HepG2 (cell line): ENCODE data around the gene VAMP2. TPM values are rescaled to one million over a fixed set of nuclear protein-coding genes. Genes with fewer than 3 reads are reported as not detected.

Experiments used
- CERS6 ChIP-seq: sonication (generic); formaldehyde crosslinking; IDR thresholded peaks from 2 replicates; pipeline ENCODE4 v1.5.0; 2020; ENCODE audit warnings: missing genetic modification reagents
- ELF3 ChIP-seq: IDR thresholded peaks from 2 replicates; pipeline ENCODE4 v1.6.1; 2016; ENCODE audit warnings: missing genetic modification reagents, missing compliant biosample characterization
- MAFG ChIP-seq: sonication (generic); formaldehyde crosslinking; IDR thresholded peaks from 2 replicates; pipeline ENCODE4 v1.5.1; 2020; ENCODE audit warnings: mild to moderate bottlenecking, missing genetic modification reagents
- NFYB ChIP-seq: sonication (generic); formaldehyde crosslinking; IDR thresholded peaks from 2 replicates; pipeline ENCODE4 v1.4.0; 2020; ENCODE audit warnings: missing genetic modification reagents
- NFYC ChIP-seq: IDR thresholded peaks from 2 replicates; pipeline ENCODE4 v1.6.1; 2016; ENCODE audit warnings: missing genetic modification reagents, missing compliant biosample characterization
- PHF21A ChIP-seq: sonication (generic); formaldehyde crosslinking; IDR thresholded peaks from 2 replicates; pipeline ENCODE4 v1.5.0; 2020; ENCODE audit warnings: mild to moderate bottlenecking, missing genetic modification reagents
- REPIN1 ChIP-seq: sonication (generic); formaldehyde crosslinking; IDR thresholded peaks from 2 replicates; pipeline ENCODE4 v1.8.0; 2022; ENCODE audit warnings: missing genetic modification reagents, low read depth, mild to moderate bottlenecking, borderline replicate concordance
- SMAD9 ChIP-seq: sonication (generic); formaldehyde crosslinking; IDR thresholded peaks from 2 replicates; pipeline ENCODE4 v1.5.1; 2020; ENCODE audit warnings: mild to moderate bottlenecking, missing genetic modification reagents
- ZFAT ChIP-seq: sonication (generic); formaldehyde crosslinking; conservative IDR thresholded peaks from 2 replicates; pipeline ENCODE4 v1.8.1; 2023; ENCODE audit warnings: missing genetic modification reagents, inconsistent platforms
- ZNF33A ChIP-seq: sonication (generic); formaldehyde crosslinking; IDR thresholded peaks from 2 replicates; pipeline ENCODE4 v1.5.1; 2020; ENCODE audit warnings: missing genetic modification reagents, mild to moderate bottlenecking, moderate library complexity, borderline replicate concordance
- ZNF501 ChIP-seq: sonication (generic); formaldehyde crosslinking; IDR thresholded peaks from 2 replicates; pipeline ENCODE4 v1.5.1; 2020; ENCODE audit warnings: mild to moderate bottlenecking, moderate library complexity, missing genetic modification reagents
- ZNF558 ChIP-seq: sonication (generic); formaldehyde crosslinking; IDR thresholded peaks from 2 replicates; pipeline ENCODE4 v1.9.0; 2022; ENCODE audit warnings: mild to moderate bottlenecking, missing genetic modification reagents, borderline replicate concordance
- ZNF691 ChIP-seq: sonication (generic); formaldehyde crosslinking; IDR thresholded peaks from 2 replicates; pipeline ENCODE4 v1.4.0; 2020; ENCODE audit warnings: missing genetic modification reagents, low read depth, mild to moderate bottlenecking, borderline replicate concordance
- polyA plus RNA-seq, 8 experiments: library from polyadenylated mRNA; depleted of rRNA in 3 of 8; stranded (reverse) in 7 of 8; unstranded in 1 of 8; fragments of >200 nt; fragmentation: Illumina TruSeq in 4 of 8; extraction: Trizol in 4 of 8; gene quantifications; 2 replicates each; pipeline versions ENCODE4 v1.2.1 to v1.2.3, GENCODE V29; 2011 to 2016; ENCODE audit warnings: low read depth in 4 of 8, missing spikeins in 1 of 8, mixed read lengths in 1 of 8; ENCODE audit not compliant: insufficient read depth in 1 of 8
- total RNA-seq, 5 experiments: library from RNA; depleted of rRNA; stranded (reverse); fragments of >200 nt; fragmentation: Illumina TruSeq; extraction: Trizol; gene quantifications; 2 replicates each; pipeline ENCODE4 v1.2.3, GENCODE V29; 2016; ENCODE audit warnings: low read depth in 1 of 5
- TF ChIP-seq, protein P1 (sequence below): IDR thresholded peaks from 2 replicates; pipeline ENCODE4 v1.6.1; 2016; ENCODE audit warnings: missing compliant biosample characterization, missing genetic modification reagents, borderline replicate concordance
- TF ChIP-seq, protein P2 (sequence below): sonication (generic); formaldehyde crosslinking; IDR thresholded peaks from 2 replicates; pipeline ENCODE4 v1.8.0; 2022; ENCODE audit warnings: mild to moderate bottlenecking, missing genetic modification reagents, borderline replicate concordance
- TF ChIP-seq, protein P3 (sequence below): sonication (generic); formaldehyde crosslinking; IDR thresholded peaks from 2 replicates; pipeline ENCODE4 v1.4.0; 2020; ENCODE audit warnings: missing genetic modification reagents
- TF ChIP-seq, protein P4 (sequence below): sonication (generic); formaldehyde crosslinking; IDR thresholded peaks from 2 replicates; pipeline ENCODE4 v1.4.0; 2020; ENCODE audit warnings: missing genetic modification reagents

Gene VAMP2
- total and polyA plus RNA-seq, 2 of the 13 experiments (the other 11 are each of a cell fraction or from before 2014, with no cell fraction given) = 3.9 to 17.2 TPM

- TF ChIP-seq MAFG (CRISPR knock-in tag) (no peak), SMAD9 (CRISPR knock-in tag) (no peak), ZFAT (CRISPR knock-in tag) (no peak), ZNF558 (CRISPR knock-in tag) (no peak), ZNF33A (CRISPR knock-in tag) (no peak), REPIN1 (CRISPR knock-in tag) (no peak; the same call in 1 of the 2 replicates), ZNF691 (CRISPR knock-in tag) (peak; percentile 71; the same call in 1 of the 2 replicates), NFYB (CRISPR knock-in tag) (peak; percentile 16), PHF21A (CRISPR knock-in tag) (no peak; the same call in 1 of the 2 replicates), NFYC (CRISPR knock-in tag) (no peak), CERS6 (CRISPR knock-in tag) (no peak), ELF3 (CRISPR knock-in tag) (no peak), ZNF501 (peak; percentile 75; the same call in 1 of the 2 replicates)
- TF ChIP-seq, protein P1, sequence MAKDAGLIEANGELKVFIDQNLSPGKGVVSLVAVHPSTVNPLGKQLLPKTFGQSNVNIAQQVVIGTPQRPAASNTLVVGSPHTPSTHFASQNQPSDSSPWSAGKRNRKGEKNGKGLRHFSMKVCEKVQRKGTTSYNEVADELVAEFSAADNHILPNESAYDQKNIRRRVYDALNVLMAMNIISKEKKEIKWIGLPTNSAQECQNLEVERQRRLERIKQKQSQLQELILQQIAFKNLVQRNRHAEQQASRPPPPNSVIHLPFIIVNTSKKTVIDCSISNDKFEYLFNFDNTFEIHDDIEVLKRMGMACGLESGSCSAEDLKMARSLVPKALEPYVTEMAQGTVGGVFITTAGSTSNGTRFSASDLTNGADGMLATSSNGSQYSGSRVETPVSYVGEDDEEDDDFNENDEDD (CRISPR knock-in tag) = peak; percentile 80; the same call in 1 of the 2 replicates
- TF ChIP-seq, protein P2, sequence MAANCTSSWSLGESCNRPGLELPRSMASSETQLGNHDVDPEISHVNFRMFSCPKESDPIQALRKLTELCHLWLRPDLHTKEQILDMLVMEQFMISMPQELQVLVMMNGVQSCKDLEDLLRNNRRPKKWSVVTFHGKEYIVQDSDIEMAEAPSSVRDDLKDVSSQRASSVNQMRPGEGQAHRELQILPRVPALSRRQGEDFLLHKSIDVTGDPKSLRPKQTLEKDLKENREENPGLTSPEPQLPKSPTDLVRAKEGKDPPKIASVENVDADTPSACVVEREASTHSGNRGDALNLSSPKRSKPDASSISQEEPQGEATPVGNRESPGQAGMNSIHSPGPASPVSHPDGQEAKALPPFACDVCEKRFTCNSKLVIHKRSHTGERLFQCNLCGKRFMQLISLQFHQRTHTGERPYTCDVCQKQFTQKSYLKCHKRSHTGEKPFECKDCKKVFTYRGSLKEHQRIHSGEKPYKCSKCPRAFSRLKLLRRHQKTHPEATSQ = no peak
- TF ChIP-seq, protein P3, sequence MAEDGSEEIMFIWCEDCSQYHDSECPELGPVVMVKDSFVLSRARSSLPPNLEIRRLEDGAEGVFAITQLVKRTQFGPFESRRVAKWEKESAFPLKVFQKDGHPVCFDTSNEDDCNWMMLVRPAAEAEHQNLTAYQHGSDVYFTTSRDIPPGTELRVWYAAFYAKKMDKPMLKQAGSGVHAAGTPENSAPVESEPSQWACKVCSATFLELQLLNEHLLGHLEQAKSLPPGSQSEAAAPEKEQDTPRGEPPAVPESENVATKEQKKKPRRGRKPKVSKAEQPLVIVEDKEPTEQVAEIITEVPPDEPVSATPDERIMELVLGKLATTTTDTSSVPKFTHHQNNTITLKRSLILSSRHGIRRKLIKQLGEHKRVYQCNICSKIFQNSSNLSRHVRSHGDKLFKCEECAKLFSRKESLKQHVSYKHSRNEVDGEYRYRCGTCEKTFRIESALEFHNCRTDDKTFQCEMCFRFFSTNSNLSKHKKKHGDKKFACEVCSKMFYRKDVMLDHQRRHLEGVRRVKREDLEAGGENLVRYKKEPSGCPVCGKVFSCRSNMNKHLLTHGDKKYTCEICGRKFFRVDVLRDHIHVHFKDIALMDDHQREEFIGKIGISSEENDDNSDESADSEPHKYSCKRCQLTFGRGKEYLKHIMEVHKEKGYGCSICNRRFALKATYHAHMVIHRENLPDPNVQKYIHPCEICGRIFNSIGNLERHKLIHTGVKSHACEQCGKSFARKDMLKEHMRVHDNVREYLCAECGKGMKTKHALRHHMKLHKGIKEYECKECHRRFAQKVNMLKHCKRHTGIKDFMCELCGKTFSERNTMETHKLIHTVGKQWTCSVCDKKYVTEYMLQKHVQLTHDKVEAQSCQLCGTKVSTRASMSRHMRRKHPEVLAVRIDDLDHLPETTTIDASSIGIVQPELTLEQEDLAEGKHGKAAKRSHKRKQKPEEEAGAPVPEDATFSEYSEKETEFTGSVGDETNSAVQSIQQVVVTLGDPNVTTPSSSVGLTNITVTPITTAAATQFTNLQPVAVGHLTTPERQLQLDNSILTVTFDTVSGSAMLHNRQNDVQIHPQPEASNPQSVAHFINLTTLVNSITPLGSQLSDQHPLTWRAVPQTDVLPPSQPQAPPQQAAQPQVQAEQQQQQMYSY (CRISPR knock-in tag) = no peak
- TF ChIP-seq, protein P4, sequence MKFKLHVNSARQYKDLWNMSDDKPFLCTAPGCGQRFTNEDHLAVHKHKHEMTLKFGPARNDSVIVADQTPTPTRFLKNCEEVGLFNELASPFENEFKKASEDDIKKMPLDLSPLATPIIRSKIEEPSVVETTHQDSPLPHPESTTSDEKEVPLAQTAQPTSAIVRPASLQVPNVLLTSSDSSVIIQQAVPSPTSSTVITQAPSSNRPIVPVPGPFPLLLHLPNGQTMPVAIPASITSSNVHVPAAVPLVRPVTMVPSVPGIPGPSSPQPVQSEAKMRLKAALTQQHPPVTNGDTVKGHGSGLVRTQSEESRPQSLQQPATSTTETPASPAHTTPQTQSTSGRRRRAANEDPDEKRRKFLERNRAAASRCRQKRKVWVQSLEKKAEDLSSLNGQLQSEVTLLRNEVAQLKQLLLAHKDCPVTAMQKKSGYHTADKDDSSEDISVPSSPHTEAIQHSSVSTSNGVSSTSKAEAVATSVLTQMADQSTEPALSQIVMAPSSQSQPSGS (CRISPR knock-in tag) = no peak
Measured at GRCh38 chr17:8176197-8176940, 13.6 kb upstream of the VAMP2 start, which contains the start of gene TMEM107 (continued).
